ENCODE results near the gene IQGAP3. TPM values are rescaled to one million over a fixed set of nuclear protein-coding genes. Genes with fewer than 3 reads are reported as not detected.

Gene IQGAP3
- total RNA-seq, 4 donors from 2014 or later: 0.06 to 1.1 (median 0.50) TPM; not detected in 1

DNA sequence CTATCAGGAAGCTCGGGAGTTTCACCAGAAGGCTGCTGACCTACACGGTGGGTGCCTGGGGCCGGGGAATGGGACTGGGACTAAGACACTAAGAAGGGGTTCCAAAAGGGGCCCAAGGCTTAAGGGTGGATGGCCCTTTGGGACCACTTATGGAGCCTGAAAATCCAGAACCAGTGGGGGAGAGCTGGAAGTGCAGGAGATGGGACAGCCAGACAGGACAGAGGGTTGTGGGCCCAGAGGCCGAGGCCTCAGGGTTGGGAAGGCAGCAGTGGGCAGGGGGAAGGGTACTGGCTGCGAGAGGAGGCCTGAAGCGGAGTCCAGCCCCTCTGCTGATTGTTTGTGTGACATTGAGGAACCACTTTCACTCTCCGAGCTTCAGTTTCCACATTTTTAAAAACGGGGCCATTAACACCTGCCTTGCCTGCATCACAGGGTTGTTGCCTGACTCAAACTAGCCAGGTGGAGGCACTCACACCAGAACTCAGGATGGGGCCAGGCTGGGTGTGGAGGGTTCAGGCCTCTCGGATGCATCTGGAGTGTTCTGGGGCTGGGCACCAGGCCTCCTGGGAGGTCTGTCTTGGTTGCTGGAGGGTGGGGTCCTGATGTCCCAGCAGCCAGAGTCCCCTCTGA is 10.1 kb upstream of the IQGAP3 start:
- 74% methylated on average over 8 of the region's 9 CpGs for WGBS
- intact Hi-C loops (cut with DNase I): loop anchor here (10.0 kb wide), 1 partner anchor 72 kb away; no protein-coding TSS in a partner anchor

GRCh38 chr1:156581661-156582387 is 9.5 kb upstream of the IQGAP3 start:
- Histone ChIP-seq H3K4me1 (peaks cover 0 to 8% (median 6%) of the 10 kb centered on the region in 4 donors), H3K9me3 (no peaks in the 10 kb centered on the region), H3K27me3 (no peaks in the 10 kb centered on the region), H3K36me3 (no peaks in the 10 kb centered on the region), H3K27ac (replicated peaks in 1 of 4) (no peak overlapping the region), H3K4me3 (no peak overlapping the region)
- WGBS: 79% methylated on average over 17 of the region's 21 CpGs
- intact Hi-C loops (cut with DNase I): loop anchor here (10.0 kb wide), 1 partner anchor 73 kb away; no protein-coding TSS in a partner anchor
- TF ChIP-seq EP300 (IDR thresholded peaks at IDR 0.05) (no peak), POLR2A (IDR thresholded peaks at IDR 0.05; ENCODE audit: low read depth) (no peak), CTCF (IDR thresholded peaks at IDR 0.05) (no peak), POLR2AphosphoS5 (IDR thresholded peaks at IDR 0.05) (no peak)
- no peak for DNase-seq (ENCODE audit: extremely low spot score)

More for the DNA sequence above, 10.1 kb upstream of the IQGAP3 start:
- no peak overlapping the region for H3K27ac ChIP-seq (replicated peaks in 1 of 4)
- DNase-seq (ENCODE audit: extremely low spot score): no peak
- no peaks in the 10 kb centered on the region for H3K27me3 ChIP-seq
- no peaks in the 10 kb centered on the region for H3K9me3 ChIP-seq
- no peak overlapping the region for H3K4me3 ChIP-seq
- no peaks in the 10 kb centered on the region for H3K36me3 ChIP-seq
- H3K4me1 ChIP-seq: peaks cover 0 to 8% (median 6%) of the 10 kb centered on the region in 4 donors
- TF ChIP-seq CTCF (IDR thresholded peaks at IDR 0.05) (no peak), EP300 (IDR thresholded peaks at IDR 0.05) (no peak), POLR2AphosphoS5 (IDR thresholded peaks at IDR 0.05) (no peak), POLR2A (IDR thresholded peaks at IDR 0.05; ENCODE audit: low read depth) (no peak)

DNA sequence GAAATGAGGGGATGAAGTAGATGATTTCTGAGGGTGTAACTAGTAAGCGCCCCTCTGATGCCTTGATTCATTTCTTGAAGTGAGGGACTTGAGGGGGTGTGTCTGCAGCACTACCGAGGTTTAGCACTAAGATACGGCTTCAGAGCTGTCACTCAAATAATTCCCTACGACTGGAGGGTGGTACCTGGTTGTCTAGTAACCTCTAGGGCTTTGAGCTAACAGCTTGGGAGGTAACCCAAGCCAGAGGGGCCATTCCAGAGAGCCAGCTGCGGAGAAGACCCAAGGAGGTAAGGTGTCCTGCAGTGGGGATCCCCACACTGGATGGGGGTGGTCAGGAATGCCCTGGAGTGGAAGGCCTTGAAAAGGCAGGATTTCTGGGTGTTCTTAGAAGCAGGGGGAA is 7.1 kb upstream of the IQGAP3 start, which contains the start of gene TTC24:
Gene TTC24, plus strand, starts transcription at position 252 of the 400 bp plus-strand sequence. CDS start 1,642 bp downstream, outside the sequence.
- peaks cover 0 to 8% (median 6%) of the 10 kb centered on the region in 4 donors for H3K4me1 ChIP-seq
- H3K9me3 ChIP-seq: no peaks in the 10 kb centered on the region
- no peak for DNase-seq (ENCODE audit: extremely low spot score)
- WGBS: 75% methylated on average over 5 of the region's 5 CpGs
- intact Hi-C loops (cut with DNase I): no loop called here
- no peak within 1 kb of the TSS for H3K4me3 ChIP-seq
- no peak within 1 kb of the TSS for H3K27ac ChIP-seq (replicated peaks in 1 of 4)
- no peaks in the 10 kb centered on the region for H3K36me3 ChIP-seq
- no peaks in the 10 kb centered on the region for H3K27me3 ChIP-seq
- no peak for TF ChIP-seq EP300 (IDR thresholded peaks at IDR 0.05)
- TF ChIP-seq POLR2AphosphoS5 (IDR thresholded peaks at IDR 0.05): no peak
- no peak for TF ChIP-seq CTCF (IDR thresholded peaks at IDR 0.05)
- TF ChIP-seq POLR2A (IDR thresholded peaks at IDR 0.05; ENCODE audit: low read depth): no peak

GRCh38 chr1:156578055-156578454 is 5.7 kb upstream of the IQGAP3 start:
- intact Hi-C loops (cut with DNase I): no loop called here
- 62% methylated on average over 7 of the region's 7 CpGs for WGBS
- Histone ChIP-seq H3K4me1 (no peaks in the 10 kb centered on the region), H3K9me3 (no peaks in the 10 kb centered on the region), H3K27ac (replicated peaks in 1 of 4) (no peak overlapping the region), H3K36me3 (no peaks in the 10 kb centered on the region), H3K27me3 (no peaks in the 10 kb centered on the region), H3K4me3 (no peak overlapping the region)
- TF ChIP-seq POLR2AphosphoS5 (IDR thresholded peaks at IDR 0.05) (no peak), POLR2A (IDR thresholded peaks at IDR 0.05; ENCODE audit: low read depth) (no peak), CTCF (IDR thresholded peaks at IDR 0.05) (no peak), EP300 (IDR thresholded peaks at IDR 0.05) (no peak)
- DNase-seq (ENCODE audit: extremely low spot score): no peak

Measured in esophagus muscularis mucosa (tissue), 4 donors.